Lower leg skin (tissue), 3 donors: Measurements from ENCODE around the gene WFIKKN1.

ENCODE experiments used
- POLR2A ChIP-seq, 2 donors: fragments of 450-650 bp; IDR thresholded peaks; one replicate each; pipeline ENCODE4 v1.6.1; 2016 to 2017; ENCODE audit warnings: antibody characterized with exemption in 2 of 2, mild to moderate bottlenecking in 1 of 2, moderate library complexity in 1 of 2
- TF ChIP-seq, protein P1 (sequence below), 3 donors: fragments of 450-650 bp; IDR thresholded peaks; one replicate each; pipeline ENCODE4 v1.5.1; 2016; ENCODE audit warnings: antibody characterized with exemption in 3 of 3, mild to moderate bottlenecking in 3 of 3, moderate library complexity in 2 of 3

- TF ChIP-seq, protein P1, sequence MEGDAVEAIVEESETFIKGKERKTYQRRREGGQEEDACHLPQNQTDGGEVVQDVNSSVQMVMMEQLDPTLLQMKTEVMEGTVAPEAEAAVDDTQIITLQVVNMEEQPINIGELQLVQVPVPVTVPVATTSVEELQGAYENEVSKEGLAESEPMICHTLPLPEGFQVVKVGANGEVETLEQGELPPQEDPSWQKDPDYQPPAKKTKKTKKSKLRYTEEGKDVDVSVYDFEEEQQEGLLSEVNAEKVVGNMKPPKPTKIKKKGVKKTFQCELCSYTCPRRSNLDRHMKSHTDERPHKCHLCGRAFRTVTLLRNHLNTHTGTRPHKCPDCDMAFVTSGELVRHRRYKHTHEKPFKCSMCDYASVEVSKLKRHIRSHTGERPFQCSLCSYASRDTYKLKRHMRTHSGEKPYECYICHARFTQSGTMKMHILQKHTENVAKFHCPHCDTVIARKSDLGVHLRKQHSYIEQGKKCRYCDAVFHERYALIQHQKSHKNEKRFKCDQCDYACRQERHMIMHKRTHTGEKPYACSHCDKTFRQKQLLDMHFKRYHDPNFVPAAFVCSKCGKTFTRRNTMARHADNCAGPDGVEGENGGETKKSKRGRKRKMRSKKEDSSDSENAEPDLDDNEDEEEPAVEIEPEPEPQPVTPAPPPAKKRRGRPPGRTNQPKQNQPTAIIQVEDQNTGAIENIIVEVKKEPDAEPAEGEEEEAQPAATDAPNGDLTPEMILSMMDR (IDR thresholded peaks at IDR 0.05), result no peak
- TF ChIP-seq POLR2A (IDR thresholded peaks at IDR 0.05), result no peak
Measured at GRCh38 chr16:683396-684070, 52.7 kb downstream of the WFIKKN1 start.
